Measurements from ENCODE around the gene UNC5A. TPM values are rescaled to one million over a fixed set of nuclear protein-coding genes. Genes with fewer than 3 reads are reported as not detected.

Gene UNC5A
- total RNA-seq, 1 donor from 2014 or later, result not detected

DNA sequence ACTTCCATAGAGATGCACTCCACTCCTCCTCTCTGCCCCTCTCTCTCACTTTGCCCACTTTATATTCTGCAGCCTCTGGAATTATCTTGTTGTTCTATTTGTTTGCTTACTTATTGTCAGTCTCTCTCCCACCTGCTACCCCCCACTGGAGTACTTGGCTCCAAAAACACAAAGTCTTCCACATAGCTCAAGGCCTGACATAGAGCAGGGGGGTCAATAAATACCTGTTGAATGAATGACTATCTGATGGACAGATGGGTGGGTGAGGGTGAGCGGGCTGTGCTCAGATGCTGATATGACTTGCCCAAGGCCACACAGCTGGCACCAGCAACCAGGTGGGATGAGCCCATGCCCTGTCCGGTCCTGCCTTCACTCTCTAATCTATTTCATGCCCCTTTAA lies 13.4 kb upstream of the UNC5A start:
- TF ChIP-seq, protein P1, sequence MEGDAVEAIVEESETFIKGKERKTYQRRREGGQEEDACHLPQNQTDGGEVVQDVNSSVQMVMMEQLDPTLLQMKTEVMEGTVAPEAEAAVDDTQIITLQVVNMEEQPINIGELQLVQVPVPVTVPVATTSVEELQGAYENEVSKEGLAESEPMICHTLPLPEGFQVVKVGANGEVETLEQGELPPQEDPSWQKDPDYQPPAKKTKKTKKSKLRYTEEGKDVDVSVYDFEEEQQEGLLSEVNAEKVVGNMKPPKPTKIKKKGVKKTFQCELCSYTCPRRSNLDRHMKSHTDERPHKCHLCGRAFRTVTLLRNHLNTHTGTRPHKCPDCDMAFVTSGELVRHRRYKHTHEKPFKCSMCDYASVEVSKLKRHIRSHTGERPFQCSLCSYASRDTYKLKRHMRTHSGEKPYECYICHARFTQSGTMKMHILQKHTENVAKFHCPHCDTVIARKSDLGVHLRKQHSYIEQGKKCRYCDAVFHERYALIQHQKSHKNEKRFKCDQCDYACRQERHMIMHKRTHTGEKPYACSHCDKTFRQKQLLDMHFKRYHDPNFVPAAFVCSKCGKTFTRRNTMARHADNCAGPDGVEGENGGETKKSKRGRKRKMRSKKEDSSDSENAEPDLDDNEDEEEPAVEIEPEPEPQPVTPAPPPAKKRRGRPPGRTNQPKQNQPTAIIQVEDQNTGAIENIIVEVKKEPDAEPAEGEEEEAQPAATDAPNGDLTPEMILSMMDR (IDR thresholded peaks at IDR 0.05), result no peak
- H3K36me3 Mint-ChIP-seq (ENCODE audit: unreplicated experiment), result no peaks in the 10 kb centered on the region
- H3K27ac Mint-ChIP-seq (ENCODE audit: unreplicated experiment), result no peak overlapping the region
- H3K4me3 Mint-ChIP-seq (ENCODE audit: unreplicated experiment), result no peak overlapping the region
- H3K9me3 Mint-ChIP-seq (ENCODE audit: unreplicated experiment), result no peaks in the 10 kb centered on the region
- H3K27me3 Mint-ChIP-seq (ENCODE audit: unreplicated experiment), result peaks cover 37% of the 10 kb centered on the region
- H3K4me1 Mint-ChIP-seq (ENCODE audit: unreplicated experiment), result no peaks in the 10 kb centered on the region
- no peak for DNase-seq (ENCODE audit: extremely low spot score, unreplicated experiment)

DNA sequence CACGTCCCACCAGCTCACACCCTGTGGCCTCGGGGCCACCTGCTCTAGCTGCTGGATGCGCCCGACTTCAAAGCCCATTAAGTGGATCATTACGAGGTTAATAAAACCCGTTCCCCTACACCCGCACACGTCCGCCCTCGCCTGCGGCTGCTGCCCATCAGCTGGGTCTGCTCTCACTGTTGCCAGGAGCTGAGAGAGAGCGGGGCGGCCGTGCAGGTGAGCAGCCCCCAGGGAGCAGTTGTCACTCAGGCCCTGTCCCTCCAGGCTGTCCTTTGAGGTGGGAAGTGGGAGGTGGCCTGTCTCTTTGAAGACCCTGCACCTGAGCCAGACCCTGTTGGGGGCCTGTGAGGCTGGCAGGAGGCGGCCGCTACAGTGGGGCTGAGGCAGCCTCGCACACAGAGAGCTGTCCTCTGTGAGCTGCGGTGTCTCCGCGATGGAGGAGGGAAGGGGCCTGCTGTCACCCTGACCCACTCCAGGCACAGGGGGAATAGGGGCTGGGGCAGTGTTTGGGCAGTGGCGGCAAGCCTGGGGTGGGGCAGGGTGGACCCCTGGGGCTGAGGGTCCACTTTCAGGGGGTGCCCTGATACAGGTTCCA lies 12.8 kb upstream of the UNC5A start:
- Mint-ChIP-seq H3K4me1 (ENCODE audit: unreplicated experiment) (no peaks in the 10 kb centered on the region), H3K9me3 (ENCODE audit: unreplicated experiment) (no peaks in the 10 kb centered on the region), H3K27me3 (ENCODE audit: unreplicated experiment) (peaks cover 34% of the 10 kb centered on the region), H3K27ac (ENCODE audit: unreplicated experiment) (no peak overlapping the region), H3K36me3 (ENCODE audit: unreplicated experiment) (no peaks in the 10 kb centered on the region), H3K4me3 (ENCODE audit: unreplicated experiment) (no peak overlapping the region)
- no peak for DNase-seq (ENCODE audit: extremely low spot score, unreplicated experiment)
- TF ChIP-seq, protein P1 (IDR thresholded peaks at IDR 0.05), result no peak

DNA sequence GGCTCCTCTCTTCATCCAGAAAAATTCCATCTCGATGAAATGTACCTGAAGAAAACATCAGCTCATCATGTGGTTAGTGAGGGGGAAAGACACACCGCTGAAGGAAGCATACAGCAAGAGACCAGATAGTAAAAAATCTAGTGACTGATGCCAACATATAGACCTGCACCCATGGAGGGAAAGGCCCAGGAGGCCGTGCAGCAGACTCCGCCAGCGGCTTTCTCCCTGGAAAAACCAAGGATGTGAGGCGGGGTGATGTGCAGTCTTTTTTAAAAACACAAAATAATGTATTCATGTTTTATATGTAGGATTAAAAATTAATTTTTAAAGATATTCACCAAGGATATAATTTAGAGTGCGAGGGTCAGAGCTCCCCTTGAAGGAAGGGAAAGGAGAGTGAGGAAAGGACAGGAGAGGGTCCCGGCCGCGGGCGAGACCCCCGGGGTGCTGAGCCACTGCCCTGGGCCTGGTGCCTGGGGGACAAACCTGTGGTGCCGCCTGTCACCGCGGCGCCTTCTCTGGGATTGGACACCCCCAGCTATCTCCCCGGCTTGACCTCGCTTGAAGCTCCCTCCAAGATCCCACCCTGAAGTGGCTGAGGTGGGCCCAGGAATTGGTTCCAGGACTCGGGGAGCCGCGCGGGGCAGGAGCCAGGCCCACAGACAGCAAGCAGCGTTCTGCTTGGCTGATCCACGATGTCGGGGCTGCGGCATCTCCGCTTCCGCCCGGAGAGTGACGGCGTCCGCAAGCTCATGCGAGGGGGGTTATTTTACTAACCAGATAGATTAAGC lies 12.1 kb upstream of the UNC5A start:
- no peaks in the 10 kb centered on the region for H3K36me3 Mint-ChIP-seq (ENCODE audit: unreplicated experiment)
- TF ChIP-seq, protein P1 (IDR thresholded peaks at IDR 0.05), result no peak
- no peaks in the 10 kb centered on the region for H3K9me3 Mint-ChIP-seq (ENCODE audit: unreplicated experiment)
- H3K27me3 Mint-ChIP-seq (ENCODE audit: unreplicated experiment), result peaks cover 33% of the 10 kb centered on the region
- H3K27ac Mint-ChIP-seq (ENCODE audit: unreplicated experiment), result no peak overlapping the region
- DNase-seq (ENCODE audit: extremely low spot score, unreplicated experiment), result no peak
- no peak overlapping the region for H3K4me3 Mint-ChIP-seq (ENCODE audit: unreplicated experiment)
- no peaks in the 10 kb centered on the region for H3K4me1 Mint-ChIP-seq (ENCODE audit: unreplicated experiment)

DNA sequence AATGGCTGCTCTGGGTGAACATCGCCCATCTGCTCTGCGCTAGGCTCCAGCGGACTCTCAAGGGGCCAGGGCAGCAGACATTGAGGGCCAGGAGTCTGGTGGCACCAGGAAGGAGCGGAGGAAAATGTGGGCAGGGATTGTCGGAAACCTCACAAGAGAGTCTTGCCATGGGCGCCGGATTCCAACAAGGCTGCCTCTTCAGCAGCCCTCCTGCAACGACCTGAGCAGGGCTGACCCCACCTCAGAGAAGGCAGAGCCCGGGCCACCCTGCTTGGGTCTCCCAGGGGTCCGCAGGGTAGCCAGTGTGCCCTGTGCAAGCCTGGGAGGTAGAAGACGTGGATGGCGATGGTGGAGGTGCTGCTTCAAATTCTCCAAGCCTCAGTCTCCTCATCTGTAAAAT lies 11.4 kb upstream of the UNC5A start:
- TF ChIP-seq, protein P1 (IDR thresholded peaks at IDR 0.05), result no peak
- DNase-seq (ENCODE audit: extremely low spot score, unreplicated experiment), result no peak
- H3K9me3 Mint-ChIP-seq (ENCODE audit: unreplicated experiment), result no peaks in the 10 kb centered on the region
- H3K36me3 Mint-ChIP-seq (ENCODE audit: unreplicated experiment), result no peaks in the 10 kb centered on the region
- H3K4me1 Mint-ChIP-seq (ENCODE audit: unreplicated experiment), result no peaks in the 10 kb centered on the region
- H3K27ac Mint-ChIP-seq (ENCODE audit: unreplicated experiment), result no peak overlapping the region
- no peak overlapping the region for H3K4me3 Mint-ChIP-seq (ENCODE audit: unreplicated experiment)
- peaks cover 29% of the 10 kb centered on the region for H3K27me3 Mint-ChIP-seq (ENCODE audit: unreplicated experiment)

DNA sequence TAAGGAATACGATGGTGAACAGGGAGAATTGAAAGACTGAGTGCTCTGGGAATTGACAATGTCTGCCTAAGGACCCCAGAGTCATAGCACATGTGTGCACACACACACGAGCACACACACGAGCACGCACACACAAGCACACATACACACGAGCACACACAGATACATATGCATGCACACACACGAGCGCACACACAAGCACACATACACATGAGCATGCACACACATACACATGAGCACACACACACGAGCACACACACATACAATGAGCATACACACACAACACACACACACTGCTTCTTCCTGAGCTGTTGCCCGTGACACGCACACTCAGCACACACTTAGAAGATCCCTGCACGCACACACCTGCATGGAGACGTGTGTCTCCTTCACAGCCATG lies 10.9 kb upstream of the UNC5A start:
- Mint-ChIP-seq H3K9me3 (ENCODE audit: unreplicated experiment) (no peaks in the 10 kb centered on the region), H3K4me1 (ENCODE audit: unreplicated experiment) (no peaks in the 10 kb centered on the region), H3K36me3 (ENCODE audit: unreplicated experiment) (no peaks in the 10 kb centered on the region), H3K27me3 (ENCODE audit: unreplicated experiment) (peaks cover 27% of the 10 kb centered on the region), H3K4me3 (ENCODE audit: unreplicated experiment) (no peak overlapping the region), H3K27ac (ENCODE audit: unreplicated experiment) (no peak overlapping the region)
- no peak for DNase-seq (ENCODE audit: extremely low spot score, unreplicated experiment)
- TF ChIP-seq, protein P1 (IDR thresholded peaks at IDR 0.05), result no peak

Data from osteocyte (in vitro differentiated cells).